ENCODE results near the gene TMPRSS6. TPM values are rescaled to one million over a fixed set of nuclear protein-coding genes. Genes with fewer than 3 reads are reported as not detected.

Gene TMPRSS6
- total RNA-seq, 1 experiment from 2014 or later = not detected

DNA sequence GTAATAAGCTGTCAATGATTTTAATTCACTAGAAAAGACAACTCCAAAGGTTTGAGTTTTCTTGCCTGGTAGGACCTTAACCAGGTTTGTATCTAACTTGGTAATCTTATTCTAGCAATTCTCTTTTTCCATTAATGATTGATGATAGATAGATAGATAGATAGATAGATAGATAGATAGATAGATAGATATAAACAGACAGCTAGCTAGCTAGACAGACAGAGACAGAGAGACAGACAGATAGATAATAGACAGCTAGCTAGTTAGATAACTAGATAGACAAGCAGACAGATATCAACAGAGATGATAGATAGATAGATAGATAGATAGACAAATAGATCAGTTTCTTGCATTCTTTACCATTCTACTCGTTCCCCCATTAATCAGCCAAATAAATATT lies 15.3 kb downstream of the TMPRSS6 start:
- Histone ChIP-seq H4K20me1 (ENCODE audit: insufficient read depth, low read depth, low read length) (peaks cover 6% of the 10 kb centered on the region; the same call in 1 of the 2 replicates), H3K4me2 (ENCODE audit: low read depth, low read length, poor library complexity, severe bottlenecking) (no peak overlapping the region), H2AFZ (ENCODE audit: low read length) (no peak overlapping the region), H3K4me1 (ENCODE audit: low read length) (no peaks in the 10 kb centered on the region), H3K4me3 (ENCODE audit: low read length) (no peak overlapping the region), H3K9me3 (ENCODE audit: low read length) (no peaks in the 10 kb centered on the region), H3K79me2 (ENCODE audit: low read length) (no peaks in the 10 kb centered on the region), H3K9me2 (replicated peaks; ENCODE audit: insufficient read depth, low read length) (no peaks in the 10 kb centered on the region), H3K9ac (ENCODE audit: low read length) (no peak overlapping the region), H3K27me3 (ENCODE audit: low read length) (no peaks in the 10 kb centered on the region), H3K27ac (ENCODE audit: low read length) (no peak overlapping the region), H3K36me3 (ENCODE audit: insufficient read depth, low read length) (no peaks in the 10 kb centered on the region)
- no peak for DNase-seq

GRCh38 chr22:37092997-37093396 lies 16.5 kb downstream of the TMPRSS6 start:
- Histone ChIP-seq H3K4me2 (ENCODE audit: low read depth, low read length, poor library complexity, severe bottlenecking) (no peak overlapping the region), H3K9ac (ENCODE audit: low read length) (no peak overlapping the region), H2AFZ (ENCODE audit: low read length) (no peak overlapping the region), H3K9me3 (ENCODE audit: low read length) (no peaks in the 10 kb centered on the region), H3K9me2 (replicated peaks; ENCODE audit: insufficient read depth, low read length) (no peaks in the 10 kb centered on the region), H3K4me3 (ENCODE audit: low read length) (no peak overlapping the region), H4K20me1 (ENCODE audit: insufficient read depth, low read depth, low read length) (no peaks in the 10 kb centered on the region), H3K79me2 (ENCODE audit: low read length) (no peaks in the 10 kb centered on the region), H3K4me1 (ENCODE audit: low read length) (no peaks in the 10 kb centered on the region), H3K27ac (ENCODE audit: low read length) (no peak overlapping the region), H3K27me3 (ENCODE audit: low read length) (no peaks in the 10 kb centered on the region), H3K36me3 (ENCODE audit: insufficient read depth, low read length) (no peaks in the 10 kb centered on the region)
- no peak for DNase-seq

- H3K36me3 ChIP-seq (ENCODE audit: insufficient read depth, low read length) = no peaks in the 10 kb centered on the region
- H3K4me2 ChIP-seq (ENCODE audit: low read depth, low read length, poor library complexity, severe bottlenecking) = no peak overlapping the region
- H3K9me3 ChIP-seq (ENCODE audit: low read length) = no peaks in the 10 kb centered on the region
- H3K9ac ChIP-seq (ENCODE audit: low read length) = no peak overlapping the region
- no peaks in the 10 kb centered on the region for H3K27me3 ChIP-seq (ENCODE audit: low read length)
- no peaks in the 10 kb centered on the region for H3K9me2 ChIP-seq (replicated peaks; ENCODE audit: insufficient read depth, low read length)
- H2AFZ ChIP-seq (ENCODE audit: low read length) = no peak overlapping the region
- H4K20me1 ChIP-seq (ENCODE audit: insufficient read depth, low read depth, low read length) = no peaks in the 10 kb centered on the region
- H3K79me2 ChIP-seq (ENCODE audit: low read length) = no peaks in the 10 kb centered on the region
- no peak overlapping the region for H3K27ac ChIP-seq (ENCODE audit: low read length)
- no peaks in the 10 kb centered on the region for H3K4me1 ChIP-seq (ENCODE audit: low read length)
- DNase-seq = no peak
- no peak overlapping the region for H3K4me3 ChIP-seq (ENCODE audit: low read length)
Measured at GRCh38 chr22:37091994-37092393, 17.5 kb downstream of the TMPRSS6 start.

- no peak for DNase-seq
- Histone ChIP-seq H3K9ac (ENCODE audit: low read length) (no peak overlapping the region), H3K4me2 (ENCODE audit: low read depth, low read length, poor library complexity, severe bottlenecking) (no peak overlapping the region), H3K79me2 (ENCODE audit: low read length) (no peaks in the 10 kb centered on the region), H3K9me3 (ENCODE audit: low read length) (no peaks in the 10 kb centered on the region), H3K4me1 (ENCODE audit: low read length) (no peaks in the 10 kb centered on the region), H3K27ac (ENCODE audit: low read length) (no peak overlapping the region), H3K4me3 (ENCODE audit: low read length) (no peak overlapping the region), H3K9me2 (replicated peaks; ENCODE audit: insufficient read depth, low read length) (no peaks in the 10 kb centered on the region), H2AFZ (ENCODE audit: low read length) (no peak overlapping the region), H4K20me1 (ENCODE audit: insufficient read depth, low read depth, low read length) (no peaks in the 10 kb centered on the region), H3K27me3 (ENCODE audit: low read length) (no peaks in the 10 kb centered on the region), H3K36me3 (ENCODE audit: insufficient read depth, low read length) (no peaks in the 10 kb centered on the region)
Measured at GRCh38 chr22:37090920-37091695, 18.4 kb downstream of the TMPRSS6 start.

DNA sequence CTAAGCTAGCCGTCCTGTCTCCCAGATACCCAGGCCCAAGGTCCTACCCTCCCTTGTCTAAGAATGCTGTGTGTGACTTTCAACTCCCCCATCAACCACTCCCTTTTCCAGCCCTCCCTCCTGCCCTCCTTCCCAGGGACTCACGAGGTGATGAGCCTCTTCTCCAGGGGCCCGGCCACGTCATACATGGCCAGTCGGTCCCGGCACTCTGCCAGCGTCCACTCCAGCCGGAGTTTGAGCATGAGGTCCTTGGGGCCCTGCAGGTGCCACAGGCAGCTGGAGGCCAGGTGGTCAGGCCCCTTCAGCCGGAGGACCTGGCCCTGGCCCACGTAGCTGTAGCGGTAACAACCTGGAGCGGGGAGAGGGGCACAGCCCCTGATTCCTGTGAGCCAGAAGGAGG lies 20.1 kb downstream of the TMPRSS6 start:
- no peaks in the 10 kb centered on the region for H4K20me1 ChIP-seq (ENCODE audit: insufficient read depth, low read depth, low read length)
- no peak for DNase-seq
- H3K4me1 ChIP-seq (ENCODE audit: low read length) = no peaks in the 10 kb centered on the region
- H3K4me3 ChIP-seq (ENCODE audit: low read length) = no peak overlapping the region
- H3K27ac ChIP-seq (ENCODE audit: low read length) = no peak overlapping the region
- no peaks in the 10 kb centered on the region for H3K9me3 ChIP-seq (ENCODE audit: low read length)
- no peaks in the 10 kb centered on the region for H3K36me3 ChIP-seq (ENCODE audit: insufficient read depth, low read length)
- no peaks in the 10 kb centered on the region for H3K79me2 ChIP-seq (ENCODE audit: low read length)
- no peak overlapping the region for H3K4me2 ChIP-seq (ENCODE audit: low read depth, low read length, poor library complexity, severe bottlenecking)
- H2AFZ ChIP-seq (ENCODE audit: low read length) = no peak overlapping the region
- no peaks in the 10 kb centered on the region for H3K27me3 ChIP-seq (ENCODE audit: low read length)
- H3K9me2 ChIP-seq (replicated peaks; ENCODE audit: insufficient read depth, low read length) = no peaks in the 10 kb centered on the region
- no peak overlapping the region for H3K9ac ChIP-seq (ENCODE audit: low read length)

DNA sequence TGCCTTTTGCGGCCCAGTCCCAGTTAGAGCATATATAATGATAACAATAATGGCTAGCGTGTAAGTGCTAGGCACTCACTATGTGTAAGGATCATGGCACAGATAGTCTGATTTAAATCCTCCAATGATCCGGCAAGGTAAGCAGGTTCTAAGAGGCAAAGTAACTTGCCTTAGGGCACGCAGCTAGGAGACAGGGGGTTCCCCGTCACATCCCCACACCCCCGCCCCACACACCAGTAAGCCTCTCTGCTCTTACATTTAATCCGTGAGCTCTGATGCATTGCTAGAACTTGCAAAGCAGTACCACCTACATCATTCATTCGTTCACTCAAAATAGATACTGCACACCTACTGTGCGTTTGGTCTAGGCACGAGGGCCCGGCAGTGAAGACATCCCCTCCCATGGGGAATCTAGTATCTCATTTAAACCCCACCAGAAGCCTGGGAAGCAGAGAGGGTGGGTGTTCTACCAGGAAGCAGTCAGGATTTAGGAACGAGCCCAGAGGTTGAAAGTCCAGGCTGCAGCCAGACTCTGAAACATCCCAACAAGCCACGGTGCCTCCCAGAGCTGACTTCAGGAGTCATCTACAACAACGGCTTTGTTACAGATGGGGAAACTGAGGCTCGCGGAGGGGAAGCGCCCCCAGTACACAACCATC lies 20.6 kb downstream of the TMPRSS6 start:
- H3K79me2 ChIP-seq (ENCODE audit: low read length) = no peaks in the 10 kb centered on the region
- H3K9me3 ChIP-seq (ENCODE audit: low read length) = no peaks in the 10 kb centered on the region
- no peak overlapping the region for H3K9ac ChIP-seq (ENCODE audit: low read length)
- H3K27me3 ChIP-seq (ENCODE audit: low read length) = no peaks in the 10 kb centered on the region
- H3K36me3 ChIP-seq (ENCODE audit: insufficient read depth, low read length) = no peaks in the 10 kb centered on the region
- no peak overlapping the region for H3K4me3 ChIP-seq (ENCODE audit: low read length)
- no peaks in the 10 kb centered on the region for H4K20me1 ChIP-seq (ENCODE audit: insufficient read depth, low read depth, low read length)
- no peak for DNase-seq
- no peaks in the 10 kb centered on the region for H3K9me2 ChIP-seq (replicated peaks; ENCODE audit: insufficient read depth, low read length)
- no peak overlapping the region for H2AFZ ChIP-seq (ENCODE audit: low read length)
- no peaks in the 10 kb centered on the region for H3K4me1 ChIP-seq (ENCODE audit: low read length)
- H3K4me2 ChIP-seq (ENCODE audit: low read depth, low read length, poor library complexity, severe bottlenecking) = no peak overlapping the region
- H3K27ac ChIP-seq (ENCODE audit: low read length) = no peak overlapping the region

- Histone ChIP-seq H4K20me1 (ENCODE audit: insufficient read depth, low read depth, low read length) (no peaks in the 10 kb centered on the region), H3K27me3 (ENCODE audit: low read length) (no peaks in the 10 kb centered on the region), H3K9me3 (ENCODE audit: low read length) (no peaks in the 10 kb centered on the region), H3K4me1 (ENCODE audit: low read length) (no peaks in the 10 kb centered on the region), H3K36me3 (ENCODE audit: insufficient read depth, low read length) (no peaks in the 10 kb centered on the region), H3K4me3 (ENCODE audit: low read length) (no peak overlapping the region), H3K27ac (ENCODE audit: low read length) (no peak overlapping the region), H3K9ac (ENCODE audit: low read length) (no peak overlapping the region), H3K4me2 (ENCODE audit: low read depth, low read length, poor library complexity, severe bottlenecking) (no peak overlapping the region), H3K79me2 (ENCODE audit: low read length) (no peaks in the 10 kb centered on the region), H2AFZ (ENCODE audit: low read length) (no peak overlapping the region), H3K9me2 (replicated peaks; ENCODE audit: insufficient read depth, low read length) (no peaks in the 10 kb centered on the region)
- no peak for DNase-seq
Measured at GRCh38 chr22:37088108-37088605, 21.4 kb downstream of the TMPRSS6 start.

DNA sequence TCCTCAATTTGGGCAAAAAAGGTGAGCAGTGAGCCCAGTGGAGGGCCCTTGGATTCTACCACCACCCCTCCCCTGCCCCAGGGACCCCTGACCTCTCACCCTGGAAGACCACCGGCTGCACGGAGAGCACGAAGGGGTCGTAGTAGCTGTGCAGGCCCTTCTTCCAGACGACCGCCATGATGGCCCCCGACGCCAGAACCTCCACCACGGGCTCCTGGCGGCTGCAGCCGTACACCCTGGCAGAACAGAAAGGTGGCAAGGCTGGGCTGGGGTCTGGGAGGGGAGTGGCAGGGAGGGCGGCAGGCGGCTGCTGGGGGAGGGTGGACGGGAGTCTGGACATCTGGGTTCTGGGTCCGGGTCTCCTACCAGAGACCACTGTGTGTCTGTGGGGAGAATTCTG lies 23.3 kb downstream of the TMPRSS6 start:
- Histone ChIP-seq H3K79me2 (ENCODE audit: low read length) (no peaks in the 10 kb centered on the region), H3K4me2 (ENCODE audit: low read depth, low read length, poor library complexity, severe bottlenecking) (no peak overlapping the region), H3K9me3 (ENCODE audit: low read length) (no peaks in the 10 kb centered on the region), H3K27me3 (ENCODE audit: low read length) (no peaks in the 10 kb centered on the region), H3K9me2 (replicated peaks; ENCODE audit: insufficient read depth, low read length) (no peaks in the 10 kb centered on the region), H4K20me1 (ENCODE audit: insufficient read depth, low read depth, low read length) (no peaks in the 10 kb centered on the region), H3K4me3 (ENCODE audit: low read length) (no peak overlapping the region), H2AFZ (ENCODE audit: low read length) (no peak overlapping the region), H3K4me1 (ENCODE audit: low read length) (no peaks in the 10 kb centered on the region), H3K9ac (ENCODE audit: low read length) (no peak overlapping the region), H3K36me3 (ENCODE audit: insufficient read depth, low read length) (no peaks in the 10 kb centered on the region), H3K27ac (ENCODE audit: low read length) (no peak overlapping the region)
- DNase-seq = no peak

All from Karpas-422 (cell line).